ENCODE measurements around the gene INCENP. TPM values are rescaled to one million over a fixed set of nuclear protein-coding genes. Genes with fewer than 3 reads are reported as not detected.

The INCENP gene
- total RNA-seq, 2 donors from 2014 or later: 142 to 205 TPM

DNA sequence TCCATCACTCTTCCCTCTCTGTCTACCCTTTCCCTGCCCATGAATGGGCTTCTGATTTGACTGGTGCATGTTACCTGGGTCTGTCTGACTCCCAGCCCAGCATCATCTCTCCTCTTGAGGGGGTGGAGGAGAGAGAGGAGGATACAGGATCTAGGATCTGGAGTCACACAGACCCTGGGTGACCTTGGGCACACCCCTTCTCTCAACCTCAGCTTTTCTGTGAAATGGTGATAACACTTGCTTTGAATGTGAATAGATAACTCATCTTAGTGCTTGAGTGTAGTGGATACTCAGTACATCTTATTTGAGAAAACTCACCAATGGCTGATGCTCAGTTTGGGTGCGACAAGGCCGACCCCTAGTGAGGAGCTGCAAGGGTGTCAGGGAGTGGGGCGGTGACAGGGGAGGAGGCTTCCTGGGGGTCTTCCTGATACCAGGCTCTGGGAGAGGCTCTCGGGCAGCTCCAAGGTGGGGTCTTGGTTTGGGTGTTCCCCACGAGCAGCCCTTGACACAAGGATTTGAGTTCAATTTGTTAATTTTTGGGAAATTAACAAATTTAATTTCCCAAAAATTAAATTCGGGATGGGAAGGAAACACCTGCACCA lies 9.0 kb downstream of the INCENP start:
- peaks cover 24 to 42% of the 10 kb centered on the region in 2 donors for H3K36me3 Mint-ChIP-seq

DNA sequence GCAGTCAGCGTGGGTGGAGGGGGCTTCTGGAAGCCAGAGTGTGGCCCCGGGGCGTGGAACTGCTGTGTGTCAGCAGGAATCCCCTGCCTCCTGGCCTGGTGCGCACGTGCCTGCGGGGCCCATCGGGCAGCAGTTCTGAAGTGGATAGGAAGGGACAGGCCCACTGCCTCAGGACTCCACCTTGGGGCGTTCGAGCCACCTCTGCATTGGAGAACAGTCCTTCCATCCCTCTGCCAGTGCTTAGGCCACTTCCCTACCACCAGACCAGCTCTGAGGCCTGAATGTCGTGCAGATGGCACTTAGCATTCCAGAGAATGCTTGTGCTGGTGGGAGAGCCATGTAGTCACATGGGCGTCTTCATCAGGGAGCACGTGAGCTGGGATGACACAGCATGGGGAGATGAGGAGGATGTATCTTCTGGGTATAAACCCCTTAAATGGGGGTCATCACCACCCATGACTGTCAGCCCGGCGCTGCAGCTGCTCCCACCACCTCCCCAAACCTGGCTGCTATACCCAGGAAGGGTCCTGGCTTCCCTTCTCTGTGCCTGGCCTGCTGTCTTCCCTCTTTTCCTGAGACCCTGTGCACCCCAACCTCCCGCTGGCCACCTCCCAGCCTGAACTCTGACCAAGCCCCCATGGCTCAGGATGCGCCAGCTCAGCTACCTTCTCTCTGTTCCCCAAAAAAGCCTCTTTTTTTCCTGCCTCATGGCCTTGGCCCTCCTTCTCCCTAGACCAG lies 9.7 kb downstream of the INCENP start:
- DNase-seq (ENCODE audit: low spot score in 2 of 2) (no peak), ATAC-seq (peak in 1 of 2 donors; percentile 13)
- Mint-ChIP-seq H3K27ac (no peak overlapping the region), H3K36me3 (peaks cover 19 to 35% of the 10 kb centered on the region in 2 donors), H3K9me3 (no peaks in the 10 kb centered on the region)

More for the DNA sequence above, 9.0 kb downstream of the INCENP start:
- Mint-ChIP-seq H3K27ac (no peak overlapping the region), H3K9me3 (no peaks in the 10 kb centered on the region)
- no peak for ATAC-seq
- no peak for DNase-seq (ENCODE audit: low spot score in 2 of 2)

DNA sequence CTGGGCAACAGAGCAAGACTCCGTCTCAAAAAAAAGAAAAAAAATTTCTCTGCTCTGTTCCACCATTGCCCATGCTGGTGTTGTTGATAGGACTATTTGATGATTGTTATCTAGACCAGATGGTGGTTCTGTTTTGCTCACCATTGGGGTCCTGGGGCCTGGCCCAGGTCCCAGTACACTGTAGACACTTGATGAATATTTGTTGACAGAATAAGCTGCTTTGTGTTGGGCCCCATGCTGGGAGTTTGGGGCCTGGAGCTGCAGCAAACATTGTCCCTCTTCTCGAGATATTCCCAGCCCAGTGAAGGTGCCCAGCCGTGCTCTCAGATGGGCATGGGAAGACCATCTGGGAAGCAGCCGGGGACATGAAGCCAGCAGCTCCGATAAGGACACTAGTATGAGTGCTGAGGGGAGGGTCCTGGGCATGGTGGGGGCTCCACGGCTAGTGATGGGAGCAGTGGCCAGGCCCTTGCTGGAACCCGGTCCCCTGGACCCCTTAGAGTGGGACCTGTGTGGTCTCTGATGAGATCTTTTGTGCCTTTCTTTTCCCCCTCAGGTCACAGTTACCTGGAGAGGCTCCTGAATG lies 13.6 kb downstream of the INCENP start:
- Mint-ChIP-seq H3K36me3 (peaks cover 0 to 8% of the 10 kb centered on the region in 2 donors), H3K9me3 (no peaks in the 10 kb centered on the region), H3K27ac (no peak overlapping the region)
- DNase-seq (ENCODE audit: low spot score in 2 of 2) (no peak), ATAC-seq (no peak)

DNA sequence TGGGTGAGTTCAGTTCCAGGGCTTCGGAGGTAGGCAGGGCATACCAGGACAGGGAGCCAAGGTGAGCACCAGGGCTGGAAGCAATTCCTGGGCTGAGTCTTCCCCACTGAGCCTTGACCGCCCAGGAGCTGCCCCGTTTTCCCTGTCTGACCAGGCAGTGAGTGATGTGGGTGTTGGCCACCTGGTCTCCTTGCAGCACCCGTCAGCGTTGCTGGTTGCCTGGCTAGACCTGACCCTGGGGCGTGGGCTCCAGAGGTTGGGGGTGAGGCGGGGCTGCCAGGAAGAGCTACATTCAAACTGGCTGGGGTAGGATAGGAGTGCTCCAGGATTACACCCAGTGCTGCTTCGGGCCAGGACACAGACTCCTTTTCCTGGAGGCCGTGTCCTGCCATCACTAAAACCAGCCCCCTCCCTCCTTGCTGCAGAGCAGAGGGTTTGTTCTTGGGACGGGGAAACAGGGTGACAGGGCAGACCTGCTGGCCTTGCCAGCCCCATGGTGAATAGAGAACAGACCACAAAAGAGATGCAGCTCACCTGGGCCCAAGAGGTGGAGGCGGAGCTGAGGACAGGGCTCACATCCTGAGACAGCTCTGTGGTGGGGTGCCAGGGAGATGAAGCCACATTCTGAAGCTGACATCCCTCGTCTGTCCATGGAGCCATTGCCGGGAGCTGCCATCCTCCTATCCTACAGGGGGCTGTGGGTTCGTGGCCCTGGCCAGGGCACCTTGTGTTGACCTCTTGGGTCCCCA lies 14.2 kb downstream of the INCENP start:
- H3K36me3 Mint-ChIP-seq: peaks cover 0 to 7% of the 10 kb centered on the region in 2 donors
- no peak overlapping the region for H3K27ac Mint-ChIP-seq
- H3K9me3 Mint-ChIP-seq: no peaks in the 10 kb centered on the region
- no peak for DNase-seq (ENCODE audit: low spot score in 2 of 2)
- no peak for ATAC-seq

DNA sequence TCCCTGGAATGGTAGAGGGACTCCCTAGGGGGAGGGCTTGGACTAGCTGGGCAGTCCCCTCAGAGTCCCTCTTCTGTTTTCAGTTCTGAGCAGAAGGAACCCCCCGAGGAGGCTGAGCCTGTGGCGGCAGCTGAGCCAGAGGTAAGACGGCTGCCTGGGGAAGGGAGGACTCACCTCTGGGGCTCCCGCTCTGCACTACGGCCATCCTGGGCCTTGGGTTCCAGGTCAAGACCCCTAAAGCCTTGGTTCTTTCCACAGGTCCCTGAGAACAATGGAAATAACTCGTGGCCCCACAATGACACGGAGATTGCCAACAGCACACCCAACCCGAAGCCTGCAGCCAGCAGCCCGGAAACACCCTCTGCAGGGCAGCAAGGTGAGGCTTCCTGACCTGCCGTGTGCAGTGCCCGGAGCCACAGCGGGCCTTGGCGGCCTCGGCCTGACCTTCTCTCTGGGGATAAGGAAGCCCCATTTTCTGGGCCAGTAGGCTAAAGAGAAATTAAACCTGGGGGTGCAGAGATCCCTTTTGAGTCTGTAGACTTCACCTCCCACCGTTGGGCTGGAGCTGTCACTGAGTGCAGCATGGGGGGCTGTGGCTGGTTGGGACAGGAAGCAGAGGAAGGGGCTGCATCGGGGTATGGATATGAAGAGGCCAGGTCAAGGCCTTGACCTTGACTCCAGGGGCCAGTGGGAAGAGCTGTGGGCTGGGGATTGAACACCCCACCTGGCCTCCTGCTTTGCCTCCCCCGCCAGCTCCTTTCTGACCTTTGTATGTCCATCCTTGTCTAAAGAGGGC lies 15.0 kb downstream of the INCENP start:
- peaks cover 0 to 8% of the 10 kb centered on the region in 2 donors for H3K36me3 Mint-ChIP-seq
- no peak overlapping the region for H3K27ac Mint-ChIP-seq
- no peak for DNase-seq (ENCODE audit: low spot score in 2 of 2)
- H3K9me3 Mint-ChIP-seq: no peaks in the 10 kb centered on the region
- no peak for ATAC-seq

DNA sequence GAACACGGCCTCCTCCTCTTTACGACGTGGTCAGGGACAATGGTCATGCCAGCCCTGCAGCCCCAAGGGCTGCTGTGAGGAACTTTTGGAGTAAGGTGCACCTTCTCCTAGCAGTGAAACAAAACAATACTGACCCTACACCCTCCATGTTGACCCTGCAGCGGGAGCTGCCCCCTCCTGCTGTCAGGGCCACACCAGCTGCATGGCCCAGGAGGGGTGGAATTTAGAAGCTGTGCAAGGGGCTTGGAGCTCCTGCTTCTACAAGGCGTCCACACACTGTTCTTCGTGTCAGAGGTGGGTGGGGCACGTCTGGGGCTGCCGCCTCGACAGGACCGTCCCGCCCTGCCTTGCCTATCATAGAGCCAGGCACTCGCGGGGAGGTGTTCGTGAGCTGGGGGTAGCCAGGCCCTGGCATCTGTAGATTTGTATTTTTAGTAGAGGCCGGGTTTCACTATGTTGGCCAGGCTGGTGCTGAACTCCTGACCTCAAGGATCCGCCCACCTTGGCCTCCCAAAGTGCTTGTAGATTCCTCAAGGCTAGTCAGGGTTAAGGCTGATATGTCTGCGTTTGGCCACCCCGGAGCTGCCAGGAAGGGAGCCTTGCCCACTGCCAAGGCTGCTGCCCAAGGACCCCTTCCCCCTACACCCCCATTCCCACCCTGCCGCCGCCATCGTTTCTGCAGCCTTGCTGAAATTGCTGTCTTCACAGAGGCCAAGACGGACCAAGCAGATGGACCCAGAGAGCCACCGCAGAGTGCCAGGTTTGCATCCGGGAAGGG lies 15.9 kb downstream of the INCENP start:
- Mint-ChIP-seq H3K27ac (no peak overlapping the region), H3K36me3 (peaks cover 1 to 10% of the 10 kb centered on the region in 2 donors), H3K9me3 (no peaks in the 10 kb centered on the region)
- DNase-seq (ENCODE audit: low spot score in 2 of 2) (no peak), ATAC-seq (no peak)

DNA sequence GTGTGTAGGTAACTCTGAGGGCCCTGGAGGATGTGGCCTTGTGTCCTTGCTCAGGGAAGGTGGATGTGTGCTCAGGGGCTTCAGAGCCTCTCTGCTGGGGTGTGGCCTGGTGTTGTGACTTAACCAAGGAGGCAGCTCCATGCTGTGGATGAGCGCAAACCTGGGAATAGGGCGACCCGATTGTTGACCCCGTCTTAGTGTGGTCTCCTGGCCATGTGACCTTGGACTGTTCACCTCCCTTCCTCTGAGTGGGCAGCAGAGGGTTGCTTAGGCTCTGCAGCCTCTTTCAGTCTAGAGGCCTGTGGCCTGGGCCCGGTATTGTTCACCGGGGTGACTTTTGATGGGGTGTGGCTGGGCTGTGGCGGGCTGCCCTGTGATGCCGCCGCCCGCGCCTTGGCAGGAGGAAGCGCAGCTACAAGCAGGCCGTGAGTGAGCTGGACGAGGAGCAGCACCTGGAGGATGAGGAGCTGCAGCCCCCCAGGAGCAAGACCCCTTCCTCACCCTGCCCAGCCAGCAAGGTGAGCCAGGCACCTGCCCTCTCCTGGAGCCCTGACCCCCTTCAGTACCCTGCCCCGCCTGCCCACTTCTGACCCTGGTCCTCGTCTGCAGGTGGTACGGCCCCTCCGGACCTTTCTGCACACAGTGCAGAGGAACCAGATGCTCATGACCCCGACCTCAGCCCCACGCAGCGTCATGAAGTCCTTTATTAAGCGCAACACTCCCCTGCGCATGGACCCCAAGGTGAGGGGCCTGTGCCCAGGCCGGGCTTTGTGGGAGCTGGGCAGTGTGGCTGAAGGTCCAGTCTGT lies 16.7 kb downstream of the INCENP start:
- peaks cover 9 to 18% of the 10 kb centered on the region in 2 donors for H3K36me3 Mint-ChIP-seq
- peak in 1 of 2 donors; percentile 16 for ATAC-seq
- no peaks in the 10 kb centered on the region for H3K9me3 Mint-ChIP-seq
- H3K27ac Mint-ChIP-seq: no peak overlapping the region
- no peak for DNase-seq (ENCODE audit: low spot score in 2 of 2)

DNA sequence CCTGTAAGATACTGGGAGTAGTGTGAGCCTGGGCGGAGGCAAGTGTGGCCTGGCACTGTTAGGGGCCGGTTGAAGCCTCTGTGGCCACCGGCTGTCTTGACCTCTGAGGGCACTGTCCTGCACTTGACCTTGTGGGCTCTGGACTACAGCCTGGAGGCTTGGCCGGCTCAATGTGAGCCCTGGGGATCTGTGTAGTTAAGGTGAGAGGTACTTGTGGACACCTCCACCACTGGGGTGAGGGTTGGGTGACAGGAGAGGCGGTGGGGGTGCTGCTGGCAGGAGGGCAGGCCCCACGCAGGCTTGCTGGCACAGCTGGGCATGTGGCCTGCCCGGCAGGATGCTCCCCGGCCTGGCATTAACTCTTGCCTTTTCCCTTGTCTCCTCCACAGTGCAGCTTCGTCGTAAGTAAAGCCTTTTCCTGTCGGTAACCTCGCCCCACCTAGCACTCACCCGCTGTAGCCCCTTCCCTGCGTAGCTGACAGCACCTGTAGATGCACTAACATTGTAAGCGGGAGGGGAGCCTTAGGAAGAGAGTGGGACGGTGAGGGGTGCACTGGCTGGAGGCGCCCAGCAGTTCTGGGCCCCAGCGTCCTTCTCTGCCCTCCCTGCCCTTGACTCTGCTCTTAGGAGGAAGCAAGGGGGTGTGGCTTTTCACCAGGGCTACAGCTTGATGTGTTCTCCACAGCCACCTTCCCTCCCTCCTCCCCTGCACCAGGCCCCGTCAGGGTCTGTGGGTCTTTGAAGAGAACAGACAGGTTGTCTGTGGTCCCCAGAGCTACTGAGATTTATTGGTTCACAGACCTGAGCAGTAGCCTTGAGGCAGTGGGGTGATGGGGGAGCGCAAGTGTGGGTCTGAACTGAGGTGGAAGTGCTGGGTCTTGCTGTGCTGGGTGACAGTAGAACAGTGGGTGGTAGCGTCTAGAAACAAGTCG lies 17.6 kb downstream of the INCENP start:
- no peak for DNase-seq (ENCODE audit: low spot score in 2 of 2)
- peaks cover 13 to 21% of the 10 kb centered on the region in 2 donors for H3K36me3 Mint-ChIP-seq

DNA sequence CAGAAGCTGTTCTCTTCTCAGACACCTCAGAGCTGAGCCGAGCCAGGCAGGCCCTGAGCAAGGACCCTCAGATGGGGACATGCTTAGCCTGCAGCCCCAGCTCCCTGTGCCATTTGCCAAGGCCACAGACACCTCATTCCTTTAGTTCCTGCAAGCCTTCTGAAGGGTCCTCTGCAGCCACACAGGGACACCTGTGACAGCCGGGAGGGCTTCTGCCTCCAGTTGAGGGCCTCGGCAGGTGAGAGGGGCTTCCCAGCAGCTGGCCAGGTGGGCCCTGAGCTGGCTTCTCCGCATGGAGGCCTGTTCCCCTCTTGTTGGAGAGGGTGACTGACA lies 18.2 kb downstream of the INCENP start:
- H3K27ac Mint-ChIP-seq: no peak overlapping the region
- H3K9me3 Mint-ChIP-seq: no peaks in the 10 kb centered on the region
- H3K36me3 Mint-ChIP-seq: peaks cover 14 to 25% of the 10 kb centered on the region in 2 donors
- DNase-seq (ENCODE audit: low spot score in 2 of 2) (peak in 1 of 2 donors; percentile 43), ATAC-seq (no peak)

More for the DNA sequence above, 17.6 kb downstream of the INCENP start:
- ATAC-seq: no peak
- no peaks in the 10 kb centered on the region for H3K9me3 Mint-ChIP-seq
- H3K27ac Mint-ChIP-seq: no peak overlapping the region

DNA sequence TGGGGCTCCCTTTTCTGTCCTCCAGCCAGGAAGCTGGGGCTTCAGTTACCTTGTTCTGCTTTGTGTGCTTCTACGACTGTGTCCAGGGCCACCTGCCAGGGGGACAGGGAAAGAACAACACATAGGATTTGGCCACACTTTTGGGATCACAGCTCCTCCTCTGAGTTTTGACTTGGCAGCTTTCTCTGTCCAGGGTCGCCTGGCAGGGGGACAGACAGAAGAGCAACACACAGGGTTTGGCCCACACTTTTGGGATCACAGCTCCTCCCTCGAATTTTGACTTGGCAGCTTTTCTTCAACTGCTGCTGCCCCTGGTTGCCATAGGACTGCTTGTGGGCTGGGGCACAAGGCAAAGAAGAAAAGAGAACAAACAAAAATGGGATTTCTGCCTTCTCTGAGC lies 19.1 kb downstream of the INCENP start:
- ATAC-seq (no peak), DNase-seq (ENCODE audit: low spot score in 2 of 2) (no peak)
- H3K9me3 Mint-ChIP-seq: no peaks in the 10 kb centered on the region
- H3K36me3 Mint-ChIP-seq: peaks cover 19 to 34% of the 10 kb centered on the region in 2 donors
- peak overlapping the region in 1 of 2 donors; percentile 47 for H3K27ac Mint-ChIP-seq

DNA sequence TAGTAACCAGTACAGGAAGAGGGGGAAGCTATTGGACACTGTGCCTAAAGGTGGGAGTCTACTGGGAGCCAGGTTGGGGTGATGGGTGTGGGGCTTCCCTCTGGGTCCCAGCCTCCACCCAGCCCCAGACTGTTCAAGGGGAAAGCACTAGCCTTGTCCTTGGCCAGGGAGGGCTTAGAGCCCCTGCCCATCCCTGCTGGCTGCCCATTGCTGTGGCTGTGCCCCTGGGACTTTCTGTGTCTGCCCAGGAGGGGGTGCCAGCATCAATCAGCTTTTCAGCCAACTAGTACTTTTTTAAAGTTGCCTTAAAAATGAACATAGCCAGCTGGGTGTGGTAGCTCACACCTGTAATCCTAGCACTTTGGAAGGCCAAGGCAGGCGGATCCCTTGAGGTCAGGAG lies 19.9 kb downstream of the INCENP start:
- ATAC-seq (no peak), DNase-seq (ENCODE audit: low spot score in 2 of 2) (peak in 1 of 2 donors; percentile 40)
- Mint-ChIP-seq H3K9me3 (no peaks in the 10 kb centered on the region), H3K36me3 (peaks cover 19 to 36% of the 10 kb centered on the region in 2 donors), H3K27ac (no peak overlapping the region)

DNA sequence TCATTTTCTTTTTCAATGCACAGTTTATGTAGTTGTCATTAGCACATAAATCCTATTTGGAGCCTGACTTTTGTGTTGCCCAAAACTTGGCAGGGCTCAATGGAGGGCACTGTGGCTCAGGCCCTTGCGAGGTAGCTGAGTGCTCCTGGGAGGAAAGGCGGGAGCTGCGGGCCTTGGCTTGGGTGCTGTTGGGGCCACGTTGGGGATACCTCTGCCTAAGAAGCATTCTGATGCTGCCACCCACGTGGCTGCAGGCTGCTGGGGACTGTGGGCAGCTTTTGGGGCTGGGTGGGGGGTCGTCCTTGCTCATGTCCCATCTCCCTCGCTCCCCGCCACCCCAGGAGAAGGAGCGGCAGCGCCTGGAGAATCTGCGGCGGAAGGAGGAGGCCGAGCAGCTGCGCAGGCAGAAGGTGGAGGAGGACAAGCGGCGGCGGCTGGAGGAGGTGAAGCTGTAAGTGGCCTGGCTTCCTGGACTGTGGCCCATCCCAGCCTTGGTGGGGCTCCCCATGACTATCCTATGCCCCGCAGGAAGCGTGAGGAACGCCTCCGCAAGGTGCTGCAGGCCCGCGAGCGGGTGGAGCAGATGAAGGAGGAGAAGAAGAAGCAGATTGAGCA lies 20.9 kb downstream of the INCENP start:
- H3K27ac Mint-ChIP-seq: peak overlapping the region; percentile 15 to 60
- DNase-seq (ENCODE audit: low spot score in 2 of 2): peak in 1 of 2 donors; percentile 48
- H3K36me3 Mint-ChIP-seq: peaks cover 23 to 43% of the 10 kb centered on the region in 2 donors
- no peak for ATAC-seq
- no peaks in the 10 kb centered on the region for H3K9me3 Mint-ChIP-seq

DNA sequence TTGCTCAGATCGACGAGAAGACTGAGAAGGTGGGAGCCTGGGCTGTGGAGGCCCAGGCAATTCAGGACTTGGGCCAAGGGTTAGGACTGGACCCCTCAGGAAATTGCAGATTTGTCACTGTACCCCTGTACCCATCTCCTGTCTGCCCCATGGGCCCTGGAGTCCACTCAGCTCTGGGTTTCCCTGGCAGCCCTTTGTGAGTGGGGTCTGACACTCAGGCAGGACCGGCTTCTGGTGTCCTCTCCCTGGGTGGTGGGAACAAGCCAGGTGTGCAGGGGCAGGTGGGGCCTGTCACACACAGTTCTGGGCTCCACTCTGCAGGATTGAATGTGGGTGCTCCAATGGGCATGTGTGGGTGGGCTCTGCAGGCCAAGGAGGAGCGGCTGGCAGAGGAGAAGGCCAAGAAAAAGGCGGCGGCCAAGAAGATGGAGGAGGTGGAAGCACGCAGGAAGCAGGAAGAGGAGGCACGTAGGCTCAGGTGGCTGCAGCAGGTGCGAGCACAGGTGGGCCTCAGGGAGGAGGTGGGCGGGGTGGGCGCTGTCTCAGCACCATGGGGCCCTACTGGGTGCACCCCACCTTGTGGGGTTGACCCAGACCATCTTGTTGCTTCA lies 21.6 kb downstream of the INCENP start:
- ATAC-seq: no peak
- Mint-ChIP-seq H3K9me3 (no peaks in the 10 kb centered on the region), H3K36me3 (peaks cover 26 to 43% of the 10 kb centered on the region in 2 donors)

More for the DNA sequence above, 21.6 kb downstream of the INCENP start:
- DNase-seq (ENCODE audit: low spot score in 2 of 2): peak in 1 of 2 donors; percentile 35
- H3K27ac Mint-ChIP-seq: peak overlapping the region; percentile 15 to 38
